OCI-LY1 (cell line): ENCODE measurements around the gene TBC1D9B.

Experiments used
- EZH2 ChIP-seq: fragments of 200-600 bp; sonication (generic), shearing (Covaris generic); IDR thresholded peaks from 2 replicates; pipeline ENCODE4 v1.8.0; 2017; ENCODE audit warnings: borderline replicate concordance, mixed run types, mild to moderate bottlenecking, antibody characterized with exemption, low read length, moderate library complexity, mixed read lengths
- TF ChIP-seq, protein P1 (sequence below): fragments of 200-600 bp; sonication (generic), shearing (Covaris generic); IDR thresholded peaks from 2 replicates; pipeline ENCODE4 v1.5.1; 2017; ENCODE audit warnings: mild to moderate bottlenecking, antibody characterized with exemption, low read length, moderate library complexity, mixed read lengths

- TF ChIP-seq, protein P1, sequence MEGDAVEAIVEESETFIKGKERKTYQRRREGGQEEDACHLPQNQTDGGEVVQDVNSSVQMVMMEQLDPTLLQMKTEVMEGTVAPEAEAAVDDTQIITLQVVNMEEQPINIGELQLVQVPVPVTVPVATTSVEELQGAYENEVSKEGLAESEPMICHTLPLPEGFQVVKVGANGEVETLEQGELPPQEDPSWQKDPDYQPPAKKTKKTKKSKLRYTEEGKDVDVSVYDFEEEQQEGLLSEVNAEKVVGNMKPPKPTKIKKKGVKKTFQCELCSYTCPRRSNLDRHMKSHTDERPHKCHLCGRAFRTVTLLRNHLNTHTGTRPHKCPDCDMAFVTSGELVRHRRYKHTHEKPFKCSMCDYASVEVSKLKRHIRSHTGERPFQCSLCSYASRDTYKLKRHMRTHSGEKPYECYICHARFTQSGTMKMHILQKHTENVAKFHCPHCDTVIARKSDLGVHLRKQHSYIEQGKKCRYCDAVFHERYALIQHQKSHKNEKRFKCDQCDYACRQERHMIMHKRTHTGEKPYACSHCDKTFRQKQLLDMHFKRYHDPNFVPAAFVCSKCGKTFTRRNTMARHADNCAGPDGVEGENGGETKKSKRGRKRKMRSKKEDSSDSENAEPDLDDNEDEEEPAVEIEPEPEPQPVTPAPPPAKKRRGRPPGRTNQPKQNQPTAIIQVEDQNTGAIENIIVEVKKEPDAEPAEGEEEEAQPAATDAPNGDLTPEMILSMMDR = no peak
- TF ChIP-seq EZH2 = no peak
Measured at GRCh38 chr5:179875741-179876609, 31.7 kb downstream of the TBC1D9B start.
